KOPT-K1 (cell line): ENCODE results near the gene PBX4.

ENCODE experiments used
- H3K27ac ChIP-seq: fragments of 200-600 bp; sonication (generic); 2 replicates; pipeline ENCODE4 v1.5.1; 2016; ENCODE audit warnings: antibody characterized with exemption, mild to moderate bottlenecking, low read depth, low read length; ENCODE audit not compliant: poor library complexity, severe bottlenecking
- H3K36me3 ChIP-seq: fragments of 200-600 bp; sonication (generic); 2 replicates; pipeline ENCODE4 v1.5.1; 2017; ENCODE audit warnings: antibody characterized with exemption, mild to moderate bottlenecking, low read length, moderate library complexity; ENCODE audit not compliant: insufficient read depth
- H3K9me3 ChIP-seq: fragments of 200-600 bp; sonication (generic); 2 replicates; pipeline ENCODE4 v1.5.1; 2017; ENCODE audit warnings: antibody characterized with exemption, low read length, mild to moderate bottlenecking; ENCODE audit not compliant: insufficient read depth, poor library complexity, severe bottlenecking

The PBX4 gene

DNA sequence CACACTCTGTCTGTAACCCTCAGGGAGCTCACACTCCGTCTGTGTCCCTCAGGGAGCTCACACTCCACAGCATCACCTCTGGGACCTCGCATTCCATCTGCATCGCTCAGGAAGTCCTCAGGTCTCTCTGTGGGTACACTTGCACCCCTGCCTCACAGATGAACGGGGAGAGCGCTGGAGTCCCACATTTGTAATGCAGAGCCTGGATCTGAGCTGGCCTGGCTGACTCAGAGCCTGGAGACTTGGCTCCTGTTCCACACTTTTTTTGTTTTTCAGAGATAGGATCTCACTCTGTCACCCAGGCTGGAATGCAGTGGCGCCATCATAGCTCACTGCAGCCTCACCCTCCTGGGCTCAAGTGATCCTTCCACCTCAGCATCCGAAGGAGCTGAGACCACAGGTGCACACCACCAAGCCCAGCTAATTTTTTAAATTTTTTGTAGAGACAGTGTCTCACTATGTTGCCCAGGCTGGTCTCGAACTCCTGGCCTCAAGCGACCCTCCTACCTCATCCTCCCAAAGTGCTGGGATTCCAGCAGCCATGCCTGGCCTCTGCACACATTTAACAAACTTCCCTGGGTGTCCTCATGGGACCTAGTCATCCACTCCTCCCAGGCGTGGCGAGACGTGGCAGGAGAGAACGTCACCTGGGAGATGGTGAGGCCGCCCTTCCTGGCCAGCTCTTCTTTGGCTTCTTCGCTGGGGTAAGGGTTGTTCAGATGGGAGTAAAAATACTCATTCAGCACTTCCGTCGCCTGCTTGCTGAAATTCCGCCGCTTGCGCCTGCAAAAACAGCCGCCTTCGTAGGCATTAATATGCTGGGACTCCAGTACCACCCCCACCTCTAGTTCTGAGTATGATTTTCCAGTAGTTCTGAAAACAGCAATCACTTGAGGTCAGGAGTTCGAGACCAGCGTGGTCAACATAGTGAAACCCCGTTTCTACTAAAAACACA, 49.4 kb downstream of the PBX4 start:
- Histone ChIP-seq H3K36me3 (peaks cover 35% of the 10 kb centered on the region; the same call in 1 of the 2 replicates), H3K9me3 (no peaks in the 10 kb centered on the region), H3K27ac (no peak overlapping the region)

DNA sequence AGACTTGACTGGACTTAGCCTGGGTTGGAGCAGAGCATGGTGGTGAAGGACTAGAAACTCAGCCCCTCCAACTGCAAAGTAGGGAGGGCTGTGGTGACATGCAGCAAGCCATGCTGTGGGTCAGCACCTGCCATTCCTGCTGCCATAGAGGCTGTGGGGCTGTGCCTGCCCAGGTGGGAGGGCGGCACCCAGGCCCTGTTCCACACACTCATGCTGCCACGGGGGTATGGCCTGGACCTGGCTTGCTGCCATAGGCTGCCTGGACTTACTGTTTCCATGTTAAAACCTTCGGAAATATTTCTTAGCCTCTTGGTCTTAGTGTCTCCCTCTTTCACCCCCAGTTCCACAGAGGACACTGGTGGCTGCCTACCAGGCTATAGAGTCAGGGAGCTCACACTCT, 51.1 kb downstream of the PBX4 start:
- H3K36me3 ChIP-seq = peaks cover 41% of the 10 kb centered on the region; the same call in 1 of the 2 replicates
- H3K9me3 ChIP-seq = no peaks in the 10 kb centered on the region
- no peak overlapping the region for H3K27ac ChIP-seq

DNA sequence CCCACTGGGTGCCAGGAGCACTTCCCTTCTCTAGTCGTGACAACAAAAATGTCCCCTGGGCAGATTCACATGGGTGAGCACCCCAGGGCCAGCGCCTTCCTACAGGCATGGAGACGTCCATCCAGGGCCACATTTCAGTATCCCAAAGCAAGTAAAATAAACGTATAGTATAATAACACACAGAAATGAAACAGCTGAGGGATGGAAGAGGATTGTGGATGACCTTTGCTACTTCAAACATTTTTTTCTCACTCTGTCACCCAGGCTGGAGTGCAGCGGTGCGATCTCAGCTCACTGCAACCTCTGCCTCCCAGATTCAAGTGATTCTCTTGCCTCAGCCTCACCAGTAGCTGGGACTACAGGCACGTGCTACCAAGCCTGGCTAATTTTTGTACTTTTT, 52.2 kb downstream of the PBX4 start:
- Histone ChIP-seq H3K27ac (no peak overlapping the region), H3K9me3 (no peaks in the 10 kb centered on the region), H3K36me3 (peaks cover 48% of the 10 kb centered on the region; the same call in 1 of the 2 replicates)

DNA sequence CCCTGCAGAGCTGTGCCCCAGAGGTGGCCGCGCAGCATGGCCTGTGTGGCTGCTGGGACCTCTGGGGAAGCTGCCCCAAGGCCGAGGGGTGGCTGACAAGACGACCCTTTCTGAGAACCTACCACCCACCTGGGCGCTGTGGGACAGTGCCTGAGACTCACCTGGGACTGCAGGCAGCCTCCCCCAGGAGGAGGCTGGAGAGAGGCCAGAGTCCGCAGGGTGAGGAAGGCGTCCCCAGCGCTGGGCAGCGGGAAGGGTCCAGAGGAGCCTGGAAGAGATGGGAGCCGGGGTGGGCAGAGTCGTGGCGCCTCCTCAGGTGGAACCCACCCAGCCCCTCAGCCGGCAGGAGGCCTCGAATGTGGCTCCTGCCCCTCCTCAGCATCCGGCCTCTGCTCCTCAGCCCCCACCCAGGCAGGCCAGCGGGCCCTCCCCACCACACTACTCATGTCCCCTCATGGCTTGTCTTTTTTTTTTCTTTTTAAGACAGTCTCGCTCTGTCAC, 55.1 kb downstream of the PBX4 start:
- no peak overlapping the region for H3K27ac ChIP-seq
- peaks cover 29% of the 10 kb centered on the region; the same call in 1 of the 2 replicates for H3K36me3 ChIP-seq
- H3K9me3 ChIP-seq = no peaks in the 10 kb centered on the region

DNA sequence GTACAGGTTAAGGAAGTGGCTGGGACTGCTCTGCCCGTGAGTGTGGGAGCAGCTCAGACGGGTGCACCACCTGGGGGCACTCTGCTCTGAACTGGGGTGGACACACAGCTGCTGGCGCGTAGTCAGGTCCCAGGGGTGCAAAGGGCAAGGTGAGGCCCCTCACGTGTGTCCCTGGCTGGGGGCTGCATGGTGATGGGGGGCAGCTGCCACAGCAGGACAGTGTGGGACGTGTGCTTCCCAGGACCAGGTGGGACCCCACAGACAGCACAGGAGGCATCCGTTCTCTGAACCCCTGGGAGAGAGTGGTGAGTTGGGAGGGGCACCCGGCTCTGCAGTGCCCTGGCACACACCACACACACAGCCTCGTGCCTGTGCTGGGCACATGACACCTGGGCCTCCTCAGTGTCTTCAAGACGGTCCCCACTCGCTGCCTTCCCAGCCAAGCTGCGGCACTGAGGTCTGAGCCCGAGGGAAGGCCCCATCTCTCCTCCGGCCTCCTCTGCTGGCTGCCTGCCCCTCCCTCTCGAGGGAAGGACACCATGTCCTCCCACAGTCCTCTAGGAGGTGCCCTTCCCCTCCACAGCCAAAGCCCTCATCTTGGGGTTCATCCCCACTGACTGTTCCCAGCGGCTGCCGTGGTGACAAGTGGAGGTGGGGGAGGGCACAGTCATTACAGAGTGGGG, 55.7 kb downstream of the PBX4 start:
- Histone ChIP-seq H3K27ac (no peak overlapping the region), H3K36me3 (peaks cover 27% of the 10 kb centered on the region; the same call in 1 of the 2 replicates), H3K9me3 (no peaks in the 10 kb centered on the region)

DNA sequence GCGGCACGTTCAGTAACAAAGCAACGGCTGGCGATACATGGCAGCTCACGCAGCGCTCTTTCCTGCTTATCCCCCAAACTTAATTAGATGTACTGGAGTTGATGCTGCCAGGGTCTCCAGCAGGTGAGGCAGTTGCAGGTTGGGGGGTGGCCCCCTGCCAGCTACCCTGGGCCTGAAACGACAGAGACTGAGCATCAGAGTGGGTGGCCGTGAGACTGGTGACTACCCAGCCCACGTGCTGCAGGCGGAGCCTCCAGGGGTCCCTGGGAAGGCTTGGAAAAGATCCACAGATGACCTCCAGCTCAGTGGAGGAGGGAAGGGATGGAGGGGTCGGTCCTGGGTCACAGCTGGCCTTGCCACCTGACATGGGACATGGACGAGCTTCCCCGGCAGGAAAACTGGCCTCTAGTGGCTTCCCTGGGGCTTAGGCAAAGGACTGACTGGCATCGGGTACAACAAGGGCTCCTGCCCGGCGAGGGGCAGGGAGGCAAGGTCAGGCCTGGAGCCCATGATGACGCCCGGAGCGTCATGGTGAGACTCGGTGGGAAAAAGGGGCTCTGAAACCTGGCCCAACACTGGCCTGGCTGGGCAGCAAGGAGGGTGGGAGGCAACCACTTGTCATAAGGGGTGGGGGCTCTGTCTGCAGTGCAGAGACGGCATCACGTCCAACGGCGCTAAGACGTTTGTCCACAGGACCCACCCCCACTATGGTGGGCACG, 56.4 kb downstream of the PBX4 start:
- Histone ChIP-seq H3K36me3 (peaks cover 20% of the 10 kb centered on the region; the same call in 1 of the 2 replicates), H3K27ac (no peak overlapping the region), H3K9me3 (no peaks in the 10 kb centered on the region)

DNA sequence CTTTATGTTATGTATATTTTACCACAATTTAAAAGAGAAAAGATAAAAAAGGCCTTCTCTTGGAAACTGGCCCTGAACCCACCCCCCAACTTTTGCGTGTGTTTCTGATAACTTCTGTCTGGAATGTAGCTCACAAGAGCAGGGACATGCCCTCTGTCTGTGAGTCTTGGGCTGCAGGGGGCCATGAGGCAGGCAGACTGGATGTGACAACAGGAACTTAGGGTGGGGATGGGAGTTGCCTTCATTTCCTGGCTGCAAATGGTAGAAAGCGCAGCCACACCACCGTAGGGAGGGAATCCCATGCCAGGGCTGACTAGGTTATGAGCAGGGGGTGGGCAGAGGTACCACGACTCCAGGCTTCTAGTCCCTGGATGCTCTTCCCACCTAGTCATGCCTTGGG, 58.6 kb downstream of the PBX4 start:
- H3K9me3 ChIP-seq = no peaks in the 10 kb centered on the region
- H3K27ac ChIP-seq = no peak overlapping the region
- H3K36me3 ChIP-seq = peaks cover 18% of the 10 kb centered on the region; the same call in 1 of the 2 replicates

DNA sequence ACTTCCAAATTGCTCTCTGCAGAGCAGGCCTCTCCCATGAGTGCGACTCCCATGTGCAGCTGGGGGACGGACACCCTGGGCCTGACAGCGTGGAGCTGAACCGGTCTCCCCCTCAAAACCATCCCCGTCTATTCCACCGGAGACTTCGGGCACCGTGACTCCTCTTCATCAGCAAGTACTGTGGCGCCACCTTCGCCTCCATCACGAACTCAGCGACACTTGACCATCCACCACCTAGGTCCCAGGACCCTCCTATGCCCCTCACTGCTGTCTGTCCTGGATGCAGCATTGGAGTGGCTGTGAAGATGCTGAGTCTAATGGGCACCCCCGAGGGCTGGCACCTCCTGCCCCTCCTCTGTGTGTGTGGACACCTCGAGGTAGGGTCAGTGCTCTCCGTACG, 59.9 kb downstream of the PBX4 start:
- H3K36me3 ChIP-seq = peaks cover 13% of the 10 kb centered on the region; the same call in 1 of the 2 replicates
- H3K9me3 ChIP-seq = no peaks in the 10 kb centered on the region
- H3K27ac ChIP-seq = no peak overlapping the region

DNA sequence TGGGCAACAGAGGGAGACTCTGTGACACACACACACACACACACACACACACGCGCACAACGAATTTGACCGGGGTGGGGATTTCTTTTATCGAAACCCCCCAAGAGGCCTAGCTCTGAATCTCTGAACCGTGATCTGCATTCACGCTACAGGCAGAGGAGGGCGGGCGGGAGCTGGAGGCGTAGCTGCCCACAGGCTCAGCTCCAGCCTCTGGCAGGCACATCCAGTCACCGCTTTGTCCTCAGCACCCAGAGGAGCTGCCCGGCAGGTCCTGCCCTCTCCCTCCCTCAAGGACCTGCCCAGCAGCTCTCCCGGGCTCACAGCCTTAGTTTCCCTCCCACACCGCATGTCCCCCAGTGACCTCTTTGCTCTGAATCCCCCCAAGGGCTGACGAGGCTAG, 60.4 kb downstream of the PBX4 start:
- peaks cover 13% of the 10 kb centered on the region; the same call in 1 of the 2 replicates for H3K36me3 ChIP-seq
- no peaks in the 10 kb centered on the region for H3K9me3 ChIP-seq
- H3K27ac ChIP-seq = no peak overlapping the region

DNA sequence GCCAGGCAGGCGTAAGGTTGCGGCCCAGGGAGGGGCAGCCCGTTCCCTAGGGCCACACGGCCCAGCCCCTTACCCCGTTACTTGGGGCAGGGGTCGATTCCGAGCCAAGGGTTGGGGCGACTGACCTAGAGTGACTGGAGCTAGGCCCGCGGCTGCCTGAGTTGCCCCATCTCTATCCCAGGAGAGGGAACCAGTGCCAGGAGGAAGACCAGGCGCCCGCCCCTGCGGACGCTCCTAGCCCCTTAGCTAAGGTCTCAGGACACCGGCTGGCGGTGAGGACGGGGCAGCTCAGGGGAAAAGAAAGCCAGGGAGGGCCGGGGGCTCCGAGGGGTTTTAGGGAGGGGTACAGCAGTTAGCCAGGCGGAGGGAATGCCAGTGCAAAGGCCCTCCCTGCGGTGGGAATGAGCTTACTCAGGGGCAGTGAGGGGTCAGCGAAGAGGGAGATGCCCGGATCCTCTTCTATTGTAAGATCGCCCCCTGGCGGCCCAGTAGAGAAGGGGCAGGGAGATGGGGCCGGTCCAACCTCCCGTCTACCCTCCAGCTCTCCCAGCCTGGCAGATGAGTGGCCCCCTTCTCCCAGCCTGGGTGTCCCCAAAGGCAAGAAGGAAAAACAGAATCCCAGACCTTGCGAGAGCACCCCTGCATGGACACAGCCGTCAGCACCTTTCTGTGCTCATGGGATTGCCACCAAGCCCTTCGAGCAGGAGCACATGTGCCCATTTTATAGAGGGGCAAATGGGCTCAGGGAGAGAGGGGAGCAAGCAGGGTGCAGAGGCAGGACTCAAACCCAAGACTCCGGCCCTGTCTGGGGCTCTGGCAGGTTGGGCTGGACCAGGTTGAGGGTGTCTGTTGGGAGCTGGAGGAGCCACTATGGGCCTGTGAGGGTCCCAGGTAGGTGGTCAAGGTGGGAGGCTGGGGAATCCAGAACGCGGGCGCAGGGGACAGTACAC, 64.1 kb downstream of the PBX4 start:
- H3K27ac ChIP-seq = no peak overlapping the region
- H3K36me3 ChIP-seq = no peaks in the 10 kb centered on the region
- no peaks in the 10 kb centered on the region for H3K9me3 ChIP-seq

DNA sequence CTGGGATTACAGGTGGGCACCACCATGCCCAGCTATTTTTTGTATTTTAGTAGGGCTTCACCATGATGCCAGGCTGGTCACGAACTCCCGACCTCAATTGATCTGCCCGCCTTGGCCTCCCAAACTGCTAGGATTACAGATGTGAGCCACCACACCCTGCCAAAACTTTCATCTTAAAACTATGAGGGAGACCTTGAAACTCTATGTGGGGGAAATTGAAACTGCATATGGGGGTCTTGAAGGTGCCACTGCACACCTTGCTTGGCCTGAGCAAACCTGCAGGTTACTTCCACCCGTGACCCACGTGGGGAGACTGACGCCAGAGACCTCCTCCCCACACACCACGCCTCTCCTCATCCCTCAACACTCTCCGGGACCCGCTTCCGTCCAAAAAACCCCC, 64.8 kb downstream of the PBX4 start:
- Histone ChIP-seq H3K27ac (no peak overlapping the region), H3K36me3 (no peaks in the 10 kb centered on the region), H3K9me3 (no peaks in the 10 kb centered on the region)

DNA sequence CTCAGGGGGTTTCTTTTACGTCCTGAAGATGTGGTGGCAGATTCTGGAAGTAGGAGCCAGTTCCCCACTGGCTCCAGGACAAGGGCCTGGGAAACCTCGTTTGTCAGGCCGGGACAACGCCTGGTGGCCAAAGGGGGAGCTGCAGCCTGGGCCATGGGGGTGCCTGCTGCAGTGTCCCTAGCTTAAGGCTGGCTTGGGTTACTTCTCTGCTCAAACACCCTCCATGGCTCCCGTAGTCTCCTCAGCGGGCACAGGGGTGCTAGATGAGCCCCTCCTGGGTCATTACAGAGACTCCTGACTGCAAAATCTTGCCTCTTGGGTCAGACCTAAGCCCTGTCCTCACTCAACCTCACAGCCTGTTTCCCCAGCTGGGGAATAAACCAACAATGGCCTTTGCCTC, 65.7 kb downstream of the PBX4 start:
- no peak overlapping the region for H3K27ac ChIP-seq
- H3K36me3 ChIP-seq = no peaks in the 10 kb centered on the region

DNA sequence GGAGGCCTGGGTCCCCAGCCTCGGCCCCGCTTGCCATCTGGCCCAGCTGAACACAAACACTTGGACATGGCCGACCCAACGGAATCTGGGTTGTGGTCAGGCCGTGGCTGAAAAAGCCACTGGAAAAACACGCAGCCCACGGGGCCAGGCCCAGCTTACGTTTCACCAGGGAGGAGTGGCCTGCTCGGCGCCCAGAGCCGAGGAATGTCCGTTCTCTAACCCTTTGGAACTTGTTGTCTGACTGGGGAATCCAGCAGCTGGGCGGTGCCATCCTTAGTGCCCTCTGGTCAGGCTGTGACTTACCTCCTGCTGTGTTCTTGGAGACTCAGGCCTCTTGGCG, 66.7 kb downstream of the PBX4 start:
- Histone ChIP-seq H3K27ac (no peak overlapping the region), H3K9me3 (no peaks in the 10 kb centered on the region), H3K36me3 (no peaks in the 10 kb centered on the region)

More for the DNA sequence above, 65.7 kb downstream of the PBX4 start:
- H3K9me3 ChIP-seq = no peaks in the 10 kb centered on the region
